Effector memory CD8-positive, alpha-beta T cell (primary cell): Measurements from ENCODE around the gene MTRF1.
"Not testable (repeated sequence)": the region's sequence is repeated elsewhere in the genome, so short reads cannot be mapped to it uniquely, and the experiment has no call there.

Experiments used
- ATAC-seq: fragments of 150-1000 bp; cut with Tn5 transposase; replicated peaks from 2 replicates; pipeline ENCODE4 v1.10.0; 2021; ENCODE audit warnings: mild to moderate bottlenecking, moderate library complexity
- DNase-seq, 3 experiments: peaks; one replicate each; pipeline ENCODE4 v3.0.0; 2021
- H3K27ac Mint-ChIP-seq, 2 donors: one replicate each; pipeline ENCODE4 v1.8.0; 2022; ENCODE audit warnings: mild to moderate bottlenecking in 2 of 2, mixed read lengths in 2 of 2, moderate library complexity in 2 of 2
- H3K27me3 Mint-ChIP-seq, 2 donors: one replicate each; pipeline ENCODE4 v1.8.0; 2022; ENCODE audit warnings: mixed read lengths in 2 of 2
- H3K36me3 Mint-ChIP-seq: one replicate; pipeline ENCODE4 v1.8.0; 2022; ENCODE audit warnings: mild to moderate bottlenecking, moderate library complexity, mixed read lengths; ENCODE audit not compliant: insufficient read depth
- H3K4me1 Mint-ChIP-seq, 2 donors: one replicate each; pipeline ENCODE4 v1.8.0; 2022; ENCODE audit warnings: low read depth in 2 of 2, mixed read lengths in 2 of 2
- H3K4me3 Mint-ChIP-seq, 2 donors: one replicate each; pipeline ENCODE4 v1.8.0; 2022; ENCODE audit warnings: mild to moderate bottlenecking in 2 of 2, mixed read lengths in 2 of 2, moderate library complexity in 2 of 2
- H3K9me3 Mint-ChIP-seq, 2 donors: one replicate each; pipeline ENCODE4 v1.8.0; 2022; ENCODE audit warnings: mixed read lengths in 2 of 2

MTRF1 gene

GRCh38 chr13:41196620-41197019 is 66.8 kb downstream of the MTRF1 start:
- Mint-ChIP-seq H3K27me3 (no peaks in the 10 kb centered on the region), H3K9me3 (no peaks in the 10 kb centered on the region), H3K4me3 (no peak overlapping the region), H3K27ac (no peak overlapping the region), H3K4me1 (peaks cover 17 to 18% of the 10 kb centered on the region in 2 donors), H3K36me3 (peaks cover 5% of the 10 kb centered on the region)
- ATAC-seq (no peak), DNase-seq (no peak)

GRCh38 chr13:41196011-41196410 is 67.4 kb downstream of the MTRF1 start:
- no peak for DNase-seq
- no peak for ATAC-seq
- Mint-ChIP-seq H3K4me3 (no peak overlapping the region), H3K9me3 (no peaks in the 10 kb centered on the region), H3K27me3 (no peaks in the 10 kb centered on the region), H3K4me1 (peaks cover 17 to 18% of the 10 kb centered on the region in 2 donors), H3K36me3 (peaks cover 5% of the 10 kb centered on the region), H3K27ac (no peak overlapping the region)

GRCh38 chr13:41193919-41194824 is 69.2 kb downstream of the MTRF1 start, which contains the start of gene KBTBD7:
Gene KBTBD7 (minus strand): TSS chr13:41194569. CDS start chr13:41194257, 312 bp downstream.
- peak; percentile 83 to 88 (median 83) for DNase-seq
- Mint-ChIP-seq H3K27me3 (no peaks in the 10 kb centered on the region), H3K36me3 (peaks cover 5% of the 10 kb centered on the region), H3K27ac (peak within 1 kb of the TSS; percentile 87 to 89), H3K4me1 (peaks cover 18 to 21% of the 10 kb centered on the region in 2 donors), H3K4me3 (peak within 1 kb of the TSS; percentile 90 to 92), H3K9me3 (no peaks in the 10 kb centered on the region)
- peak; percentile 96 for ATAC-seq

GRCh38 chr13:41193469-41193868 is 69.9 kb downstream of the MTRF1 start:
- no peak for DNase-seq
- Mint-ChIP-seq H3K27me3 (no peaks in the 10 kb centered on the region), H3K4me1 (peaks cover 18 to 21% of the 10 kb centered on the region in 2 donors), H3K36me3 (peaks cover 5% of the 10 kb centered on the region), H3K9me3 (no peaks in the 10 kb centered on the region), H3K4me3 (peak overlapping the region; percentile 90 to 92), H3K27ac (peak overlapping the region; percentile 87 to 89)
- ATAC-seq: no peak

GRCh38 chr13:41188584-41188983 is 74.8 kb downstream of the MTRF1 start:
- Mint-ChIP-seq H3K36me3 (peaks cover 2% of the 10 kb centered on the region), H3K27ac (no peak overlapping the region), H3K27me3 (no peaks in the 10 kb centered on the region), H3K4me3 (no peak overlapping the region), H3K9me3 (no peaks in the 10 kb centered on the region), H3K4me1 (peaks cover 11 to 15% of the 10 kb centered on the region in 2 donors)
- no peak for ATAC-seq
- no peak for DNase-seq

- no peaks in the 10 kb centered on the region for H3K36me3 Mint-ChIP-seq
- ATAC-seq (no peak), DNase-seq (no peak)
- no peaks in the 10 kb centered on the region for H3K27me3 Mint-ChIP-seq
- H3K4me3 Mint-ChIP-seq: no peak overlapping the region
- H3K27ac Mint-ChIP-seq: no peak overlapping the region
- H3K4me1 Mint-ChIP-seq: peaks cover 0 to 5% of the 10 kb centered on the region in 2 donors
- H3K9me3 Mint-ChIP-seq: no peaks in the 10 kb centered on the region
Measured at GRCh38 chr13:41186481-41186880, 76.9 kb downstream of the MTRF1 start.

- no peaks in the 10 kb centered on the region for H3K9me3 Mint-ChIP-seq
- ATAC-seq (no peak), DNase-seq (no peak)
- no peaks in the 10 kb centered on the region for H3K4me1 Mint-ChIP-seq
- H3K4me3 Mint-ChIP-seq: no peak overlapping the region
- no peaks in the 10 kb centered on the region for H3K36me3 Mint-ChIP-seq
- no peak overlapping the region for H3K27ac Mint-ChIP-seq
- no peaks in the 10 kb centered on the region for H3K27me3 Mint-ChIP-seq
Measured at GRCh38 chr13:41182231-41182630, 81.1 kb downstream of the MTRF1 start.

GRCh38 chr13:41179593-41180250 is 83.7 kb downstream of the MTRF1 start:
- no peak for ATAC-seq
- Mint-ChIP-seq H3K27ac (no peak overlapping the region), H3K27me3 (no peaks in the 10 kb centered on the region), H3K9me3 (peaks cover 0 to under 1% of the 10 kb centered on the region in 2 donors), H3K4me1 (no peaks in the 10 kb centered on the region), H3K36me3 (no peaks in the 10 kb centered on the region), H3K4me3 (no peak overlapping the region)
- no peak for DNase-seq

GRCh38 chr13:41178040-41178439 is 85.3 kb downstream of the MTRF1 start:
- Mint-ChIP-seq H3K27ac (no peak overlapping the region), H3K27me3 (no peaks in the 10 kb centered on the region), H3K9me3 (peaks cover 0 to 2% of the 10 kb centered on the region in 2 donors), H3K36me3 (no peaks in the 10 kb centered on the region), H3K4me1 (no peaks in the 10 kb centered on the region), H3K4me3 (no peak overlapping the region)
- no peak for ATAC-seq
- no peak for DNase-seq

GRCh38 chr13:41177616-41178015 is 85.8 kb downstream of the MTRF1 start:
- no peaks in the 10 kb centered on the region for H3K27me3 Mint-ChIP-seq
- H3K27ac Mint-ChIP-seq: no peak overlapping the region
- no peak overlapping the region for H3K4me3 Mint-ChIP-seq
- DNase-seq (no peak), ATAC-seq (no peak)
- peaks cover 0 to 3% of the 10 kb centered on the region in 2 donors for H3K4me1 Mint-ChIP-seq
- H3K9me3 Mint-ChIP-seq: peaks cover 0 to 2% of the 10 kb centered on the region in 2 donors
- no peaks in the 10 kb centered on the region for H3K36me3 Mint-ChIP-seq

GRCh38 chr13:41175576-41175975 is 87.8 kb downstream of the MTRF1 start:
- not testable (repeated sequence) for H3K4me3 Mint-ChIP-seq, DNase-seq, ATAC-seq, H3K27ac Mint-ChIP-seq, H3K36me3 Mint-ChIP-seq, H3K4me1 Mint-ChIP-seq, H3K27me3 Mint-ChIP-seq, H3K9me3 Mint-ChIP-seq
